GM12892 (cell line): ENCODE data around the gene LDB1.

Source experiments
- POLR2A ChIP-seq: IDR thresholded peaks from 2 replicates; pipeline ENCODE4 v1.6.1; 2011; ENCODE audit warnings: low read depth, low read length, control low read depth
- POLR2AphosphoS5 ChIP-seq: IDR thresholded peaks from 2 replicates; pipeline ENCODE4 v1.6.1; 2011; ENCODE audit warnings: low read depth, low read length, control low read depth

- no peak for TF ChIP-seq POLR2A
- no peak for TF ChIP-seq POLR2AphosphoS5
These were observed 60.2 kb downstream of the LDB1 start for GRCh38 chr10:102059987-102060386.
